ENCODE measurements around the gene N4BP2L1.

DNA sequence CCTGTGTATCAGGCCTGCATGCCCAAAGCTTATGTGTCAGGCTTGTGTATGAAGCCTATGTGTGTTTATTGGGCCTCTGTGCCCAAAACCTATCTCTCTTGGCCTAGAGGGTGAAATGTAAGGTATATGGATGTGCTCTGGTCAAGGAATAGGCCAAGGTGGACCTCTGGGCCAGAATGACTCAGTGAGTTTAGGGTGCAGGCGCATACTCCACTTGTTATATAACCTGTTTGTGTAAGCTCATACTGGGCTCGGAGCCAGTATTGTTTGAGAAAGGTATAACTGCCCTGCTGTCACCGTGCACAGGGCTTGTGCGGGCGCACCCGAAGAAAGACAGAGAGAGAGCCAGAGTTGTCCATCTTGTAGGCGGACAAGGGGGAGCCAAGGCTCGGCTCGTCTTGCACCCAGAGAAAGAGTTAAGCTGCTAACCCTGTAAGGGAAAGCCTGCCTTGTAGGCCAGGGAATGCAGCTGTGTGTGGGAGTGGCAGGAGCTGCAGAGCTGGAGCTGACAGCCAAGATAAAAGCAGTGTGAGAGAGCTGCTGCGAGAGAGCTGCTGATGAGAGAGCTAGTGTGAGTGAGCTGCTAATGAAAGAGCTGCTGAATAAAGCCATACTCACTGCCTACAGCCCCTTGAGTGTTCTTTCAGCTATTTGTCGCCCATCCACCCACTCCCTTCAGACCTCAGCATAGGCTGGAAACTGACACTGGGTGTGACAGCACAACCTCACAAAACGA, 43.4 kb upstream of the N4BP2L1 start:
- TF ChIP-seq, protein P1, sequence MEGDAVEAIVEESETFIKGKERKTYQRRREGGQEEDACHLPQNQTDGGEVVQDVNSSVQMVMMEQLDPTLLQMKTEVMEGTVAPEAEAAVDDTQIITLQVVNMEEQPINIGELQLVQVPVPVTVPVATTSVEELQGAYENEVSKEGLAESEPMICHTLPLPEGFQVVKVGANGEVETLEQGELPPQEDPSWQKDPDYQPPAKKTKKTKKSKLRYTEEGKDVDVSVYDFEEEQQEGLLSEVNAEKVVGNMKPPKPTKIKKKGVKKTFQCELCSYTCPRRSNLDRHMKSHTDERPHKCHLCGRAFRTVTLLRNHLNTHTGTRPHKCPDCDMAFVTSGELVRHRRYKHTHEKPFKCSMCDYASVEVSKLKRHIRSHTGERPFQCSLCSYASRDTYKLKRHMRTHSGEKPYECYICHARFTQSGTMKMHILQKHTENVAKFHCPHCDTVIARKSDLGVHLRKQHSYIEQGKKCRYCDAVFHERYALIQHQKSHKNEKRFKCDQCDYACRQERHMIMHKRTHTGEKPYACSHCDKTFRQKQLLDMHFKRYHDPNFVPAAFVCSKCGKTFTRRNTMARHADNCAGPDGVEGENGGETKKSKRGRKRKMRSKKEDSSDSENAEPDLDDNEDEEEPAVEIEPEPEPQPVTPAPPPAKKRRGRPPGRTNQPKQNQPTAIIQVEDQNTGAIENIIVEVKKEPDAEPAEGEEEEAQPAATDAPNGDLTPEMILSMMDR (IDR thresholded peaks at IDR 0.05): no peak
- TF ChIP-seq POLR2AphosphoS5 (IDR thresholded peaks at IDR 0.05) (no peak), EP300 (IDR thresholded peaks at IDR 0.05) (no peak), POLR2A (IDR thresholded peaks at IDR 0.05) (no peak)

All from stomach (tissue), 4 donors.